Activated CD4-positive, alpha-beta T cell treated with anti-CD3 and anti-CD28 coated beads, Interleukin-2, amount 50 U/mL, for 24 hours (primary cell): ENCODE data around the gene JADE1.
A peak's percentile ranks its signal among the peaks of the same experiment; 100 is the strongest.

Source experiments
- DNase-seq, 2 donors: peaks; one replicate each; pipeline ENCODE4 v3.0.0-alpha.2; 2020; ENCODE audit warnings: low read depth in 1 of 2, low spot score in 1 of 2

Gene JADE1

DNA sequence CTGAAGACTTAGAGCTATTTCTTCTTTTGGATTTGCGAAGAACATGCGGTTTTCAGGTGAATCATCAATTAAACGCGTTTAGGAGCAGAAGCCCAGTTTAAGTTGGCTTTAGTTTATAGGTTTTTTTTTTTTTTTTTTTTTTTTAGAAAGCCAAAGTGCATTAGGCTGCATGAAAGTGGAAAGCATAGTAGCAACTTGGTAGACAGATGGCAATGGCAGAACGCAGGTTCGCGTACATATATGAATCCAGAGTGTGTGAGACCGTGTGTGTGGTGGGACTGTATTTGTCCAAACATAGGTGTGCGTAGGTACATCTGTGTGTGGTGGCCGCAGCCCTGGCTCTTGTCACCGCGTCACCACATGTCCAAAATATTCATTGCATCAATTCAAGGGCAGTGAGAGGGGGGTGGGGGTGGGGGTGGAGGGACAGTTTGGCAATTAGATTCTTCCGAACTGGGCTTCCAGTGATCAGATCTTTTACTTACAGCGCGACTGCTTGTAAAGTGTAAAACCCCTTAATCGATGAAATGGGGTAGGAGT, 901 bp downstream of the JADE1 start:
- DNase-seq: peak in 1 of 2 donors; percentile 17

DNA sequence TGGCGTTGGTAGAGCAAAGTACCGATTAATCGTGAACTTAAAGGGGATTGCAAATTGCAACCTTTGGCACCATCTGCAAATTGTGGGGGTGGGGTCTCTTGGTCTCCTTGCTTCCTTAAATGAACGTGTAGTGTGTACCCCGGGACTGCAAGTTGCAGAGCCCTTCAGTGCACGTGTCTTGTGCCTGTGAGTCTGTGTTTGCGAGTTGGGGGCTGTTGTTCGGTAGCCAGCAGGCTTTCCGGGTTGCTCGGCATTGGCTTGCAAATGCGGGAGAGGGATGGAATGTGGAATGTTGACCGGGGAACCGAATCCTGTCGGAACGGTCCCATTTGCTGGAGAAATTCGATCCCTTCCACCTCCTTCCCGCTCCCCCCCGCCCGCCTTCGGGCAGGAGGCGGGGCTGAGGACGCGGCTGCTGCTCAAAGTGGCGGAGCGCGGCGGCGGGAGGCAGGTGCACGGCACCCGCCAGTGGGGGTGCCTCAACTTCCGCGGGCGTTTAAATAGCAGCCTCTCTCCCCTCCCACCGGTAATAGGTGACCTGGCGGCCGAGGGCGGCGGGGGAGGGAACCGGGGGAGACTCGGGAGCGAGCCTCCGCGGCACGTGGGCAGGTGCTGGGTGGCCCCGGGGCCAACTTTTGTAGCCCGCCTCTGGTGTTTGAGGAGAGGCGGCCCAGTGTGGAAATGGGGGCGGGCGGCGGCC, 1.5 kb downstream of the JADE1 start:
- peak; percentile 61 to 69 for DNase-seq

- peak; percentile 70 to 83 for DNase-seq
These were observed 2.3 kb downstream of the JADE1 start for GRCh38 chr4:128811571-128812441.

DNA sequence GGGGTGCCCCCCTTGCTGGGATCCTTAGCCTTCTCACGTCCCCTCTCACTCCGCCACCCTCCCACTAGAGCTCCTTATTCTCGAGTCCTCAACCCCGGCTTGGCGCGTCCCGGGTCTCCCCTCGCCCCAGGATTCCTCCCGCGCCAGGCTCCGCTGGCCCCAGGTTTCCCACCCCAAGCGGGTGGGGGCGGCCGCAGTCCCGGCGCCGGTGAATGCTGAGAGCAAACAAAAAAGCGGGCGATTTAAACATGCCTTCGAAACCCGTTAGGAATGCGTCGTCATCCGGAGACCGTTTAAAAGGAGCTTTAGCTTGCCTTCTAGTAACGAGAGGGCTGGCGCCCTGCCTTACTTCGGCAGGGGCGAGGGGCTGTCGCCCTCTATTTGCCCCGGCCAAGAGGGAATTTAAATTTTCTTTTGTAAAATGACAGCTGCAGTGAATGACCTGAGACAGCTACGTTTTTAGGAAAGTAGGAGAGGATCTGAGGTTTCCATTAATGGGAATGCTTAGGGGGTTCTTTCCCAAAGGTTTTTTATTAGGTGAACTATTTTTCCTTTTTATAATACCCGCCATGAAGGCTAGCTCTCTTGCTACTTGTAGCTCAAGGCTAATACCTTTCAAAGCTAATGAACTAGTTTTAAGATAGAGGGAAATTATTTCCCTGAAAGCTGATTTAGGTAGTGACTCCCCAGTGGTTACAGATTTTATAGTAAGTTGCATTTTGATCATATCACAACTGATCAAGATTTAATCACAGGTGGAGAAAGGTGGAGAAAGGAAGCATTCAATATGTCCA, 3.1 kb downstream of the JADE1 start:
- DNase-seq: no peak

DNA sequence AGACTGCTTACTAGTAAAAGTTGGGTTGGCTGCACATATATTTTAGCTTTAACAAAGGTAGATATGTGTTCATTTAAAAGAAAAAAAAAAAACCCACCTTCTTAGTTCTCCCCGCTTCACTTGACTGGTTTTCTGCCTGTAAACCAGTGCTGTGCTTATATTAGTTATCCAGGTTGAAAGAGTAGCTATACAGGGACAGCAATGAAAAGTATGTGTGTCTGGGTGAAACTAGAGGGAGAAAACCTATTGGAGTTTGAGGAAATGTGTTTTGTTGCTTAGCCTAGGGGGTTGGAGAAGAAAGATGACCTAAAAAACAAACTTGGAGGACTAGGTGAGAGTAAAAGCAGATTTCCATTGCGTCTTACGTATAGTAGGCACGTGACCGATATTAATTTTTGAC, 4.5 kb downstream of the JADE1 start:
- DNase-seq: no peak

- DNase-seq: no peak
These were observed 8.9 kb downstream of the JADE1 start for GRCh38 chr4:128818442-128818841.

GRCh38 chr4:128819082-128819742, 9.7 kb downstream of the JADE1 start:
- DNase-seq: no peak

DNA sequence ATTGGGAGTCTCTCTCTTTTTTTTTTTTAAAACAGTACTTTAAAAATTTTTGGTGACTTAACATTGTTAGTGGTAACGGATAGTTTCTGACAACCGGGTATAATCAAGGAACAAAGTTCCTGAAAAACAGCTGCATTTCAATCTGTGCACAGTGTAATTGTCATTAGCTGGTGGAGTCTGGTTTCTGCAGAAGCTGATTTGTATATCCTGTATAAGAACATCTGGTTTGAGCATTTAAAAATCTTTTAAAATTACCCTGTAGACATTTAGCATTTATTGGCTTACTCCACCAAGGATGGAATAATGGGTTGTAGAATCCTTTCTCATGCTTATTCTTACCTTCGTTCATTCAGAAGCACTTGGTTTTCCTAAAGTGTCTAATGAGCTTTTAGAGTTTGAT, 11.2 kb downstream of the JADE1 start:
- no peak for DNase-seq

- no peak for DNase-seq
These were observed 11.7 kb downstream of the JADE1 start for GRCh38 chr4:128821151-128821550.

DNA sequence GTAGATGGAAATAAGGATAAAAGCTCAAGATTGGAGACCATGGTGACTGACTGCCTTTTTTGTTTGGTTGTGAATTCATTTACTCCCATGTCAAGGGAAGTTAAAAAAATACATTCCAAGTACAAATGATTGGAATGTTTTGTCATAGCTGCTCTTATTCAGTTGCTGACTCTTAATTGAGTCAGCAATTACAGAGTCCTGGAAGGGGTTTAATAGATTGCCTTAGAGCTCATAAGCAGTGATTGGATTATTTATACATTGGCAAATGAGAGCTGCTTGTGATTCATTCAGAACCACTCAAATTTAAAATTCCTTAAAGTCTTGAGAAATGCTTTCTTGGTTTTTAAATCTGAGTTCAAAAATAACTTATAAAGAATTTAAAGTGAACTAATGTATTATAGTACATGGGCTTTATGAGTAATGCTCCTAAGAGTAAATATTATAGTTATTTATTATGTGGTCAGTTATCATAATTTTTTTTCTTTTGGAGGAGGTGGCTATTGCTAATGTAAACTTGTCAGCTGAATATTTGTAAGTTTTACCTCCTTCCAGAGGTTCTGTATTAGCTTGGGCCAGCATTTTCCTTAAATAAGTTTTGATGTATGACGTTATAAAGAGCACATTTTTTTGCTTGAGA, 13.6 kb downstream of the JADE1 start:
- no peak for DNase-seq

DNA sequence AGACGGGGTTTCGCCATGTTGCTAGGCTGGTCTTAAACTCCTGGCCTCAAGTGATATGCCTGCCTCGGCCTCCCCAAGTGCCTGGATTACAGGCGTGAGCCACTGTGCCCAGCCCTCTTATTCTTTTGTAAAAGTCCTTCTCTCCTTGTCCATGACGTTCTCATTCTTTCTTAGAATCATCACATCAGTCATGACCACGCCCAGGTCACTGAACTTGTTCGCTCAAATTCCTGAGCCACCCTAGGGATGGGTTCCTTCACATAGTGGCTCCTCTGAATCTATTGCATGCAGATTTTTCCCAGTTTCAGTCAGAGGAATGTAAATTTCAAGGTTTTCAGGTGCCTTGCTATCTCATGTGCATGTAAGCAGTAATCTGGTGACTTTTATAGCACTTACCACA, 15.7 kb downstream of the JADE1 start:
- DNase-seq: no peak

- DNase-seq: no peak
These were observed 17.8 kb downstream of the JADE1 start for GRCh38 chr4:128827296-128827695.

- no peak for DNase-seq
These were observed 21.5 kb downstream of the JADE1 start for GRCh38 chr4:128830906-128831503.

- DNase-seq: no peak
These were observed 22.2 kb downstream of the JADE1 start for GRCh38 chr4:128831531-128832242.

DNA sequence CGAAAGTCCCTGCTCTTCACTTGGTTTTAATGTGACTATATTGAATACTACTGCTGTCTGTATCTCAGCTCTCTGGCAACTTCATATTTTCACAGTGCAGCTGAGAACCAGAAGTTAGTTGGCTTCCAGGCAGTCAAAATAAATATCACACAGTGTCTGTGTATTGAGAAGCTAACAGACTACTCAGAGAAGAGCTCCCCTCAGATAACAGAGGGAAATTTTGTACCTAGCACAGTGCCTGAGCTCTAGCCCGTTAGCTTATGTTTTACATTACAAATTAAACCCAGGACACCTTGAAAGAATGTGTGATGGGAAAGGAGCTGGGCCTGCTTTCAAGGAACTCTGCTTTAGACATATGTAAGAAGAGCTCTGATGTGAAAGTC, 22.7 kb downstream of the JADE1 start:
- DNase-seq: no peak

DNA sequence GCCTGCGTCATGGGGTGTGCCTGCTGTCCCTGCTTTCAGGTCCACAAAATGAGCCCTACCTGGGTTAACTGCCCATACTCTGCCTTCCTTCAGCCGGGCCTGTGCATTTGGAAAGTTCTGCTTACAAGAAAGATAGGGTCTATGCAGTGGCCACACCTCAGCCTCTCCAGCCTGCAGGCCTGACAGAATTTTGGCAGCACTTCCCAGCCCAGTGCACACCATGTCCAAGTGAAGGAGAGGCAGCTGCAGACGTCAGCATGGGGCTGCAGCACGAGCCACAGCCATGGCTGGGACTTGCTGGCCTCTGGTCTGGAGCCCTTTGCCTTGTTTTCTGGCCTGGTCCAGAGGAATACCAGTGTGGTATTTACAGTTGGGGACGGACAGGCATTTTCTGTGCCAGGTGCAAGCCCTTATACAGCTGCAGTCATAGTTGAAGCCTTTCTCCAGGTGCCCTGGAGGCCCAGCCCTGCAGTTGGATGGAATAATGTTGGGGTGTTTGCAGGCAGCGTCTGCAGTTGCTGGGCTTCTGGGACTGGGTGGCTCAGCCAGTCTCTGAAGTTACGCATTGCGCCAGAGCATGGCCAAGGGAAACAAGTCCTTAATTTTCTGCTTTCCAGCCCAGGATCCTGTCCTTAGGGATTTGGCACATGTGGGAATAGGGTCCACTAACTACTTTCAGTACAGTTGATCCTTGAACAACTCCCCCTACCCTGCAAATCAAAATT, 26.2 kb downstream of the JADE1 start:
- no peak for DNase-seq

DNA sequence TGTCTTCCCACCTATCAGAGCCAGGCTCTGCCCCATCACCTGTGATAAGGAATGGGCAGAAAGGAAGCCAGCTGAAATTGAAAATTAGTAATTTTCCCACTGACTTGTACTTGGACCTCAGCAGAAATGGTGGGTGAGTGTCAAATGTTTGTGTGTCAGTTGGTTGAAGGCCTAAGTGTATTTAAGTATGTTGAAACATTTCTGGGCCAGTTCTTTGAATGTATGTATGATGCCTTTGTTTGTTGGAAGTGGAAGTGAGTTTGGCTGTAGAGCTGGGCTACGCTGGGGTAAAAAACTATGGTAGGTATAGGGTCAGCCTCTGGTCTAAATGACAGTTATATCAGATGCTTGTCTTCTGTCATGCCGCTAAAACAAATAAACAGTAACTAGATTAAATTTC, 27.7 kb downstream of the JADE1 start:
- no peak for DNase-seq

DNA sequence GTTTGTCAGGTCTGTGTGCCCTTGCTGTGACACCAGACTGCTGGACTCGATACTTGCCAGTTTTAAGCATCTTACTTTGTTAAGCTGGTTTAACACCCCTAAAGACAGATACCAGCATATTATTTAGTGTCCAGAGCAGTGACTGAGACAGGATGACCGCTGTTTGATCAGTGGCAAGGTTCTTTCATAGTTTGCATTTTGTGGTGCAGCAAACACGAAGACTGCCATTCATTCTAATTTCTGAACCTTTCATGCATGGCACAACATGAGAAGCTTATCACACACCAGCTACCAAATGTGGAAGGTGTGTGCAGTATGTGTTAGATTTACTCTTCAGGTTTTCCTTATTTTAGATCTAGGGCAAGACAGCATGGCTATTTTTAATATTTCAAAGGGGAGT, 28.2 kb downstream of the JADE1 start:
- no peak for DNase-seq
